Upper lobe of left lung (tissue), 6 donors: ENCODE measurements around the gene COL6A2. TPM values are rescaled to one million over a fixed set of nuclear protein-coding genes. Genes with fewer than 3 reads are reported as not detected.

ENCODE experiments used
- ATAC-seq, 2 donors: fragments of 200-7000 bp; cut with Tn5 transposase; one replicate each; pipeline ENCODE4 v1.9.1; 2022; ENCODE audit warnings: mild to moderate bottlenecking in 2 of 2, moderate library complexity in 2 of 2; ENCODE audit not compliant: low FRiP score in 2 of 2
- DNase-seq, 2 donors: peaks; one replicate each; pipeline ENCODE4 v3.0.0-alpha.2; 2019 to 2020
- H3K27ac ChIP-seq, 4 donors: fragments of 200-600 bp; sonication (generic); one replicate each; pipeline ENCODE4 v1.5.1; 2016 to 2019
- H3K27me3 ChIP-seq, 4 donors: fragments of 200-600 bp; sonication (generic); one replicate each; pipeline ENCODE4 v1.5.1; 2017 to 2019
- H3K36me3 ChIP-seq, 4 donors: fragments of 200-600 bp; sonication (generic); one replicate each; pipeline ENCODE4 v1.5.1; 2016 to 2019
- H3K4me1 ChIP-seq, 4 donors: fragments of 200-600 bp; sonication (generic); one replicate each; pipeline ENCODE4 v1.5.1; 2018 to 2019
- H3K4me3 ChIP-seq, 4 donors: fragments of 200-600 bp; sonication (generic); one replicate each; pipeline ENCODE4 v1.5.1; 2017 to 2019; ENCODE audit warnings: mild to moderate bottlenecking in 2 of 4, moderate library complexity in 1 of 4
- H3K9me3 ChIP-seq, 4 donors: fragments of 200-600 bp; sonication (generic); one replicate each; pipeline ENCODE4 v1.5.1; 2018 to 2019
- EP300 ChIP-seq, 4 donors: sonication (generic); formaldehyde crosslinking; IDR thresholded peaks; one replicate each; pipeline ENCODE4 v1.5.1; 2017; ENCODE audit warnings: antibody characterized with exemption in 4 of 4, control low read depth in 2 of 4
- POLR2A ChIP-seq, 4 donors: fragments of 450-650 bp; IDR thresholded peaks; one replicate each; pipeline ENCODE4 v1.5.1; 2016 to 2017; ENCODE audit warnings: antibody characterized with exemption in 4 of 4, mild to moderate bottlenecking in 2 of 4
- POLR2AphosphoS5 ChIP-seq, 2 donors: sonication (generic); formaldehyde crosslinking; IDR thresholded peaks; one replicate each; pipeline ENCODE4 v1.5.1; 2017; ENCODE audit warnings: antibody characterized with exemption in 2 of 2
- WGBS, 2 donors: methylation state at CpG; one replicate each; pipeline ENCODE4 v1.1.5; 2017 to 2018; 5-methylcytosine and 5-hydroxymethylcytosine counted together
- total RNA-seq, 6 donors: library from RNA; depleted of rRNA in 4 of 6; stranded (reverse); fragments of >200 nt in 4 of 6; gene quantifications; one replicate each; pipeline versions ENCODE4 v1.1.0 to v1.2.1, GENCODE V29; 2016 to 2021
- TF ChIP-seq, protein P1 (sequence below), 6 experiments: fragments of 450-650 bp in 4 of 6; fragments of 200-600 bp in 2 of 6; sonication (generic) in 2 of 6; IDR thresholded peaks; one replicate each; pipeline ENCODE4 v1.5.1; 2016 to 2019; ENCODE audit warnings: antibody characterized with exemption in 6 of 6
- donor health status: DM: no; HTN: no; CAD: no; lungs with moderate emphysema.
- donor health status: DM: no; HTN: yes; CAD: no; lungs with severe emphysema.

The COL6A2 gene
- total RNA-seq, 6 donors from 2014 or later, result 105 to 522 (median 304) TPM

DNA sequence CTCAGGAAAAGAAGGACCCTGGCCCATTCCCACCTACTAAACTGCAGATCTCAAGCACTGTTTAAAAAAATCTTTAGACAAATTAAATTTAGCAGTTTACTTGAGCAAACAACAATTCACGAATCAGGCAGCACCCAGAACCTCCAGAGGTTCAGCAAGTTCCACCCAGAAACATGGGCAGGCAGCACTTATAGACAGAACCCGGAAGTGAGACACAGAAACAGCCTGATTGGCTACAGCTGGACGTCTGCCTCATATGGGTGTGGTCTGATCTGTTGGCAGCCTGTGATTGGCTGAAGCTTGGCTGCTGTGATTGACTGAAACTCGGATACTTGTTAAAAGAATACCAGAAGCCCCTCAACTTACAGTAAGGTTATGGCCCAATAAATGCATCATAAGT lies 34.7 kb upstream of the COL6A2 start:
- peaks cover 0 to 9% (median 0%) of the 10 kb centered on the region in 4 donors for H3K9me3 ChIP-seq
- peaks cover 0 to 18% (median 12%) of the 10 kb centered on the region in 4 donors for H3K4me1 ChIP-seq
- ATAC-seq (no peak), DNase-seq (no peak)
- TF ChIP-seq, protein P1, sequence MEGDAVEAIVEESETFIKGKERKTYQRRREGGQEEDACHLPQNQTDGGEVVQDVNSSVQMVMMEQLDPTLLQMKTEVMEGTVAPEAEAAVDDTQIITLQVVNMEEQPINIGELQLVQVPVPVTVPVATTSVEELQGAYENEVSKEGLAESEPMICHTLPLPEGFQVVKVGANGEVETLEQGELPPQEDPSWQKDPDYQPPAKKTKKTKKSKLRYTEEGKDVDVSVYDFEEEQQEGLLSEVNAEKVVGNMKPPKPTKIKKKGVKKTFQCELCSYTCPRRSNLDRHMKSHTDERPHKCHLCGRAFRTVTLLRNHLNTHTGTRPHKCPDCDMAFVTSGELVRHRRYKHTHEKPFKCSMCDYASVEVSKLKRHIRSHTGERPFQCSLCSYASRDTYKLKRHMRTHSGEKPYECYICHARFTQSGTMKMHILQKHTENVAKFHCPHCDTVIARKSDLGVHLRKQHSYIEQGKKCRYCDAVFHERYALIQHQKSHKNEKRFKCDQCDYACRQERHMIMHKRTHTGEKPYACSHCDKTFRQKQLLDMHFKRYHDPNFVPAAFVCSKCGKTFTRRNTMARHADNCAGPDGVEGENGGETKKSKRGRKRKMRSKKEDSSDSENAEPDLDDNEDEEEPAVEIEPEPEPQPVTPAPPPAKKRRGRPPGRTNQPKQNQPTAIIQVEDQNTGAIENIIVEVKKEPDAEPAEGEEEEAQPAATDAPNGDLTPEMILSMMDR (IDR thresholded peaks at IDR 0.05), result no peak
- no peak for TF ChIP-seq POLR2A (IDR thresholded peaks at IDR 0.05)
- TF ChIP-seq EP300 (IDR thresholded peaks at IDR 0.05), result no peak
- no peak for TF ChIP-seq POLR2AphosphoS5 (IDR thresholded peaks at IDR 0.05)
- H3K27me3 ChIP-seq, result no peaks in the 10 kb centered on the region
- no peaks in the 10 kb centered on the region for H3K36me3 ChIP-seq
- no peak overlapping the region for H3K27ac ChIP-seq
- WGBS, 2 donors, result 87 to 89% methylated on average over 4 of the region's 4 CpGs
- no peak overlapping the region for H3K4me3 ChIP-seq

DNA sequence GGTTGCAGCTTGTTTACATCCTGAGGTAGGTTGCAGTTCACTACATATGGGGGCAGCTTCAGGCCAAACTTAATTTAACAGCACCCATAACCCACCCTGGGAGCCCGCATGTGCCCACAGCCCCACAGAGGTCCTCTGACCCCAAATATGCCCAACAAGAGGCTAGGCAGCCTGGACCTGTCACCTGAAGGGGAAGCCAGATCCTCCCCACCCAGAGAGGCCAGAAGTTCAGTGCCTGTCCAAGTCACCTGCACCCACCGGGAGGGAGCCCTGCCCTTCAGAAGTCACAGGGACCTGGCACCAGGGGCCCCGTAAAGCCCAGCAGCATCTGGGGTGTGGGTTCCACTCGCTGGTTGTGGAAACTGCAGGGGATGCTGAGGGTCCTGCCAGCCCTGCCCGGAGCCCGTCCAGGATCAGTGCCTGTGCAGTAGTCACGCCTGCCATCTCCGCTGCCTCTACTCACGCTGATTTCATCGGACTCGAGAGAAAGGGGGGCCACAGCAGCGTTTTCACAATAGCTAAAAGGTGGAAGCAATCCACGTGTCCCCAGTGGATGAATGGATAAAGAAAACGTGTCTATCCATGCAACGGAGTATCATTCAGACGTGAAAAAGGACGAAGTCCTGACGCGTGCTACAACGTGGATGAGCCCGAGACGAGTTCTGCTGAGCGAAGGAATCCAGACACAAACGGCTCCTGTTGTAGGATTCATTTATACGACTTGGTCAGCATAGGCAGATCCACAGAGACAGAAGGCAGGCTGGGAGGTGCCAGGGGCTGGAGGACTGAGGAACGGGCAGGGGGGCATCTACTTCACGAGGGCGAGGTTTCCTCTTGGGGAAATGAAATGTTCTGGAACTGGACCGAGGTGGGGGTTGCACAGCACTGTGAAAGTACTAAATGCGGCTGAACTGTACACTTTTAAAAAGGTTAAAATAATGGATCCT lies 33.9 kb upstream of the COL6A2 start:
- H3K4me3 ChIP-seq, result no peak overlapping the region
- no peaks in the 10 kb centered on the region for H3K36me3 ChIP-seq
- TF ChIP-seq POLR2AphosphoS5 (IDR thresholded peaks at IDR 0.05), result no peak
- no peak for TF ChIP-seq EP300 (IDR thresholded peaks at IDR 0.05)
- TF ChIP-seq, protein P1 (IDR thresholded peaks at IDR 0.05), result no peak
- TF ChIP-seq POLR2A (IDR thresholded peaks at IDR 0.05), result no peak
- peak overlapping the region in 1 of 4 donors; percentile 58 for H3K27ac ChIP-seq
- WGBS, 2 donors, result 79 to 82% methylated on average over 27 of the region's 30 CpGs
- peaks cover 0 to 9% (median 0%) of the 10 kb centered on the region in 4 donors for H3K9me3 ChIP-seq
- peak in 1 of 2 donors; percentile 15 for DNase-seq
- no peaks in the 10 kb centered on the region for H3K27me3 ChIP-seq
- H3K4me1 ChIP-seq, result peaks cover 0 to 18% (median 12%) of the 10 kb centered on the region in 4 donors
- no peak for ATAC-seq

DNA sequence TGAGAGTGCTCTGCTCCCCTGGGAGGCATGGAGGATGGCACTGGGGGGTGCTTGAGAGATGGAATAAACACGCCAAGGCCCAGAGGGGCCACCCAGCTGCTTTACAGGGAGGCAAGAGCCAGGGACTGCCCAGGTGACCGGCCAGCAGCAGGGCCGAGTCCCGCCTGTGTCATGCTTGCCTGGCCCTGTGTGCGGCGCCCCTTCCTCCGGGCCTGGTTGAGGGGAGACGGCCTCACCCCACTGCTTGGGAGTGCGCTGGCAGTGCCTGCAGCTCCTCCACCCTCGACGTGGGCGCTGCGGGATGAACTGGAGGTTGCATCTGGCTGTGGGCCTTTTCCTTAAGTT lies 33.1 kb upstream of the COL6A2 start:
- no peaks in the 10 kb centered on the region for H3K36me3 ChIP-seq
- H3K27ac ChIP-seq, result peak overlapping the region; percentile 48 to 59 (median 57)
- peaks cover 0 to 18% (median 12%) of the 10 kb centered on the region in 4 donors for H3K4me1 ChIP-seq
- H3K4me3 ChIP-seq, result no peak overlapping the region
- 83 to 88% methylated on average over 1 to 9 of the region's 13 CpGs for WGBS, 2 donors
- H3K27me3 ChIP-seq, result no peaks in the 10 kb centered on the region
- TF ChIP-seq, protein P1 (IDR thresholded peaks at IDR 0.05), result no peak
- no peak for TF ChIP-seq POLR2A (IDR thresholded peaks at IDR 0.05)
- TF ChIP-seq POLR2AphosphoS5 (IDR thresholded peaks at IDR 0.05), result no peak
- TF ChIP-seq EP300 (IDR thresholded peaks at IDR 0.05), result no peak
- DNase-seq, result peak in 1 of 2 donors; percentile 64
- ATAC-seq, result no peak
- H3K9me3 ChIP-seq, result peaks cover 0 to 9% (median 0%) of the 10 kb centered on the region in 4 donors

DNA sequence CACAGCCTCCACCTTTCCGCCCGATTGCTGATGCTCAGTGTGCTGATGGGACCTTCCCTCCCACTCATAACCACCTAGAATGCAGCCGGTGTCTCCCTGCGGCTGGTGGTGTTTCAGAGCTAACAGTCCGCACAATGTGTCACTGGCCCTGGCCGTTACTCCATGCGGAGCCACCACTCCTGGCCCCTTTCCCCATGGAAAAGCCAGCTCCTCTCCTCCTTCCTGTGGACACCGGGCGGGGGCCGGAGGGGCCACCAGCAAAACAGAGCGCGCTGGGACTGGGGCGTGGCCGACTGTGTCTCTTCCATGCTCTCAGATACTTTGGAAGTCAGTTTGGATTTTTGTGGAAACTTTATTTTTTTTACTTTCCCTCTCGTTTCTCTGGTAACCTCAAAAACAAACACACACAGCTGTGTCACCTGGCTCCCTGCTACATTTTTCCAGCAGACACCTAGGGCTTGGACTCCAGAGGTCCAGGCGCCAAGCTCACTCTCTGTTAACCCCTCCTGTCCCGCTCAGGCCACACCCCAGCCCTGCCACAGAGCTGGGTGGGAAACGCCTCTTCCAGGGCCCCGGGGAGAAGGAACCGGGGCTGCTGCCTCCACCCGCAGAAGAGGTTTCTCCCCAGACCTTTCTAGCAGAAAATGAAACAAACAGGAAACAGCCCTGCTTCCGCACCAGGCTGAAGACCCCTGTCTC lies 32.5 kb upstream of the COL6A2 start:
- ATAC-seq (peak in 1 of 2 donors; percentile 73), DNase-seq (peak in 1 of 2 donors; percentile 82)
- Histone ChIP-seq H3K27ac (peak overlapping the region; percentile 48 to 59 (median 57)), H3K9me3 (peaks cover 0 to 9% (median 0%) of the 10 kb centered on the region in 4 donors), H3K4me3 (no peak overlapping the region), H3K4me1 (peaks cover 0 to 18% (median 12%) of the 10 kb centered on the region in 4 donors), H3K36me3 (no peaks in the 10 kb centered on the region), H3K27me3 (no peaks in the 10 kb centered on the region)
- no peak for TF ChIP-seq EP300 (IDR thresholded peaks at IDR 0.05)
- TF ChIP-seq, protein P1 (IDR thresholded peaks at IDR 0.05), result no peak
- 17 to 23% methylated on average over 18 to 20 of the region's 22 CpGs for WGBS, 2 donors
